Middle frontal gyrus (tissue), 1 donor: ENCODE data around the gene ZFP90.
"Not testable (repeated sequence)": the region's sequence is repeated elsewhere in the genome, so short reads cannot be mapped to it uniquely, and the experiment has no call there.

Experiments used
- DNase-seq: peaks from one replicate; pipeline ENCODE4 v3.0.0-alpha.2; 2015; ENCODE audit warnings: low spot score; ENCODE audit errors: extremely low spot score

ZFP90 gene

GRCh38 chr16:68538880-68539701 is at the start of gene ZFP90:
Gene ZFP90 (plus strand): TSS chr16:68539291. CDS start chr16:68539793, 502 bp downstream.
- peak; percentile 82 for DNase-seq

GRCh38 chr16:68490358-68490757 is 48.7 kb upstream of the ZFP90 start:
- DNase-seq: no peak

GRCh38 chr16:68490829-68491575 is 48.1 kb upstream of the ZFP90 start:
- DNase-seq: no peak

GRCh38 chr16:68491576-68491950 is 47.5 kb upstream of the ZFP90 start:
- no peak for DNase-seq

GRCh38 chr16:68492151-68492542 is 46.9 kb upstream of the ZFP90 start:
- no peak for DNase-seq

- DNase-seq: no peak
These were observed 46.3 kb upstream of the ZFP90 start for GRCh38 chr16:68492543-68493411.

GRCh38 chr16:68493412-68494070 is 45.5 kb upstream of the ZFP90 start:
- no peak for DNase-seq

- not testable (repeated sequence) for DNase-seq
These were observed 44.8 kb upstream of the ZFP90 start for GRCh38 chr16:68494261-68494660.

GRCh38 chr16:68496689-68497088 is 42.4 kb upstream of the ZFP90 start:
- DNase-seq: no peak

GRCh38 chr16:68499006-68499405 is 40.1 kb upstream of the ZFP90 start:
- no peak for DNase-seq

GRCh38 chr16:68503334-68503733 is 35.8 kb upstream of the ZFP90 start:
- no peak for DNase-seq

GRCh38 chr16:68504066-68504465 is 35.0 kb upstream of the ZFP90 start:
- DNase-seq: no peak

- DNase-seq: peak; percentile 63
These were observed 32.6 kb upstream of the ZFP90 start for GRCh38 chr16:68506331-68507053.

GRCh38 chr16:68508013-68508412 is 31.1 kb upstream of the ZFP90 start:
- DNase-seq: no peak

- DNase-seq: no peak
These were observed 30.4 kb upstream of the ZFP90 start for GRCh38 chr16:68508641-68509240.

- DNase-seq: no peak
These were observed 29.7 kb upstream of the ZFP90 start for GRCh38 chr16:68509381-68509780.

- no peak for DNase-seq
These were observed 28.3 kb upstream of the ZFP90 start for GRCh38 chr16:68510775-68511174.

- no peak for DNase-seq
These were observed 26.9 kb upstream of the ZFP90 start for GRCh38 chr16:68512183-68512582.

- DNase-seq: no peak
These were observed 26.3 kb upstream of the ZFP90 start for GRCh38 chr16:68512742-68513141.

- no peak for DNase-seq
These were observed 24.6 kb upstream of the ZFP90 start for GRCh38 chr16:68514511-68514910.
